ENCODE measurements around the gene GIPC1. TPM values are rescaled to one million over a fixed set of nuclear protein-coding genes. Genes with fewer than 3 reads are reported as not detected.
A peak's percentile ranks its signal among the peaks of the same experiment; 100 is the strongest.

GIPC1 gene
- total RNA-seq, 1 experiment from 2014 or later: 205 TPM

- ChIA-PET POLR2A (ENCODE audit: unreplicated experiment) (interaction anchor here (0.6 to 1.1 kb wide), 6 partner anchors 9 to 53 kb away, joined by 3 to 6 read pairs (median 4); no protein-coding TSS in a partner anchor), CTCF (interaction anchor here (0.5 to 1.1 kb wide), 3 partner anchors 22 to 938 kb away, joined by 3 to 14 read pairs (median 3); partner anchors contain the start of gene DNAJB1)
- BruUV-seq (replicated peaks): TSS peak; percentile 74
- peak overlapping the region; percentile 71 for H3K4me2 ChIP-seq
- peaks cover 34% of the 10 kb centered on the region for H3K4me1 ChIP-seq (replicated peaks; ENCODE audit: insufficient read depth)
- intact Hi-C loops (cut with micrococcal nuclease; ENCODE audit: unreplicated experiment): loop anchor here (1.0 to 10.0 kb wide), 3 partner anchors 19 to 62 kb away; partner anchors contain the start of gene PKN1
- DNase-seq: no peak
- peak overlapping the region; percentile 28; the same call in 1 of the 2 replicates for H3K4me3 ChIP-seq
- peaks cover 28% of the 10 kb centered on the region for H4K20me1 ChIP-seq (ENCODE audit: insufficient read depth)
- H3K9me3 ChIP-seq (ENCODE audit: insufficient read depth, low read depth): no peaks in the 10 kb centered on the region
- H3K27ac ChIP-seq: peak overlapping the region; percentile 82
- H3K27me3 ChIP-seq (ENCODE audit: insufficient read depth, low read depth): no peaks in the 10 kb centered on the region
- H2AFZ ChIP-seq: 0 out of 2 replicates have a peak overlapping the region, but pooled peaks have one; percentile 15
- TF ChIP-seq EZH2 (IDR thresholded peaks at IDR 0.05; ENCODE audit: low read depth) (no peak), CTCF (conservative IDR thresholded peaks at IDR 0.05) (no peak)
- no peaks in the 10 kb centered on the region for H3K9me2 ChIP-seq (ENCODE audit: insufficient read depth)
- H3F3A ChIP-seq (ENCODE audit: insufficient read depth, low read depth): peaks cover 50% of the 10 kb centered on the region
- peaks cover 45% of the 10 kb centered on the region for H3K79me2 ChIP-seq (ENCODE audit: low read depth)
- peaks cover 10% of the 10 kb centered on the region; the same call in 1 of the 2 replicates for H3K36me3 ChIP-seq (ENCODE audit: low read depth)
Observed at GRCh38 chr19:14496834-14497227, 904 bp upstream of the GIPC1 start.

DNA sequence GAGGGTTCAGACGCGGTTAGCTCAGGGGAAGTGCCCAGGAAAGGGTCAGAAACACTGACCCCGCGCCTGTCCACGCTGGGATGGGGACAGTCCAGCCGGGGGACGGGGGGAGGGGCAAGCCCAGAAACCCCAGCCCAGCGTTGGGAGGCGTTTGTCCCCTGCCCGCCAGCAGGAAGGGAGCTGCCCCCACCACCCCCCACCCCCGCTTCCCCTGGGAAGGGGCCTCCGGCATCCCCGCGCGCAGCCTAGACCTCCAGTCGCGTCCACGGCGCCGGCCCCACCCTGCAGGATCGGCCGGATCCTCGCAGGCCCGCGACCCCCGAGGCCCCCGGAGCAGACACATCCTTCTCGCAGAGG is 277 bp downstream of the GIPC1 start:
- Histone ChIP-seq H3K9me2 (ENCODE audit: insufficient read depth) (no peaks in the 10 kb centered on the region), H4K20me1 (ENCODE audit: insufficient read depth) (peaks cover 39% of the 10 kb centered on the region), H3K79me2 (ENCODE audit: low read depth) (peaks cover 57% of the 10 kb centered on the region), H3K9me3 (ENCODE audit: insufficient read depth, low read depth) (no peaks in the 10 kb centered on the region), H3K36me3 (ENCODE audit: low read depth) (peaks cover 13% of the 10 kb centered on the region), H3K4me3 (peak overlapping the region; percentile 99), H3K4me1 (replicated peaks; ENCODE audit: insufficient read depth) (peaks cover 34% of the 10 kb centered on the region), H3K4me2 (peak overlapping the region; percentile 90), H3K27ac (peak overlapping the region; percentile 91), H2AFZ (no peak overlapping the region; the same call in 1 of the 2 replicates), H3K27me3 (ENCODE audit: insufficient read depth, low read depth) (no peaks in the 10 kb centered on the region), H3F3A (ENCODE audit: insufficient read depth, low read depth) (peaks cover 46% of the 10 kb centered on the region)
- CTCF ChIA-PET: interaction anchor here (0.6 to 1.1 kb wide), 3 partner anchors 10 to 15 kb away, joined by 4 to 7 read pairs (median 6); no protein-coding TSS in a partner anchor
- TF ChIP-seq CTCF (conservative IDR thresholded peaks at IDR 0.05) (no peak), EZH2 (IDR thresholded peaks at IDR 0.05; ENCODE audit: low read depth) (no peak)
- no peak for DNase-seq
- intact Hi-C loops (cut with micrococcal nuclease; ENCODE audit: unreplicated experiment): loop anchor here (1.0 to 10.0 kb wide), 4 partner anchors 10 to 61 kb away; partner anchors contain the start of gene PKN1
- no TSS peak for BruUV-seq (replicated peaks)
- POLR2A ChIA-PET (ENCODE audit: unreplicated experiment): interaction anchor here (0.5 to 1.3 kb wide), 6 partner anchors 10 to 913 kb away, joined by 3 to 16 read pairs (median 6); no protein-coding TSS in a partner anchor

GRCh38 chr19:14494910-14495671 is 836 bp downstream of the GIPC1 start:
- H4K20me1 ChIP-seq (ENCODE audit: insufficient read depth): peaks cover 43% of the 10 kb centered on the region
- peak overlapping the region; percentile 99 for H3K4me3 ChIP-seq
- BruUV-seq (replicated peaks): TSS peak; percentile 31
- H3K36me3 ChIP-seq (ENCODE audit: low read depth): peaks cover 18% of the 10 kb centered on the region
- CTCF ChIA-PET: interaction anchor here (0.6 to 1.1 kb wide), 4 partner anchors 11 to 145 kb away, joined by 4 to 7 read pairs (median 5); no protein-coding TSS in a partner anchor
- POLR2A ChIA-PET (ENCODE audit: unreplicated experiment): interaction anchor here (0.5 to 1.3 kb wide), 6 partner anchors 11 to 914 kb away, joined by 3 to 11 read pairs (median 4); partner anchors contain the start of gene DNAJB1
- no peaks in the 10 kb centered on the region for H3K9me2 ChIP-seq (ENCODE audit: insufficient read depth)
- TF ChIP-seq CTCF (conservative IDR thresholded peaks at IDR 0.05) (no peak), EZH2 (IDR thresholded peaks at IDR 0.05; ENCODE audit: low read depth) (no peak)
- no peak overlapping the region; the same call in 1 of the 2 replicates for H2AFZ ChIP-seq
- peaks cover 62% of the 10 kb centered on the region for H3K79me2 ChIP-seq (ENCODE audit: low read depth)
- peaks cover 34% of the 10 kb centered on the region for H3K4me1 ChIP-seq (replicated peaks; ENCODE audit: insufficient read depth)
- intact Hi-C loops (cut with micrococcal nuclease; ENCODE audit: unreplicated experiment): loop anchor here (1.0 to 10.0 kb wide), 2 partner anchors 10 to 60 kb away; partner anchors contain the start of gene PKN1
- H3K9me3 ChIP-seq (ENCODE audit: insufficient read depth, low read depth): no peaks in the 10 kb centered on the region
- peak overlapping the region; percentile 90 for H3K4me2 ChIP-seq
- peaks cover 50% of the 10 kb centered on the region for H3F3A ChIP-seq (ENCODE audit: insufficient read depth, low read depth)
- H3K27ac ChIP-seq: peak overlapping the region; percentile 91
- H3K27me3 ChIP-seq (ENCODE audit: insufficient read depth, low read depth): no peaks in the 10 kb centered on the region
- DNase-seq: peak; percentile 66 to 84

Data from PC-9 (cell line).